GM21381 (cell line): ENCODE measurements around the gene MPDZ.

Experiments used
- ATAC-seq: cut with Tn5 transposase; IDR thresholded peaks from one replicate; pipeline ENCODE4 v1.9.1; 2021; ENCODE audit warnings: mild to moderate bottlenecking, moderate library complexity; ENCODE audit not compliant: unreplicated experiment

Gene MPDZ, protein sequence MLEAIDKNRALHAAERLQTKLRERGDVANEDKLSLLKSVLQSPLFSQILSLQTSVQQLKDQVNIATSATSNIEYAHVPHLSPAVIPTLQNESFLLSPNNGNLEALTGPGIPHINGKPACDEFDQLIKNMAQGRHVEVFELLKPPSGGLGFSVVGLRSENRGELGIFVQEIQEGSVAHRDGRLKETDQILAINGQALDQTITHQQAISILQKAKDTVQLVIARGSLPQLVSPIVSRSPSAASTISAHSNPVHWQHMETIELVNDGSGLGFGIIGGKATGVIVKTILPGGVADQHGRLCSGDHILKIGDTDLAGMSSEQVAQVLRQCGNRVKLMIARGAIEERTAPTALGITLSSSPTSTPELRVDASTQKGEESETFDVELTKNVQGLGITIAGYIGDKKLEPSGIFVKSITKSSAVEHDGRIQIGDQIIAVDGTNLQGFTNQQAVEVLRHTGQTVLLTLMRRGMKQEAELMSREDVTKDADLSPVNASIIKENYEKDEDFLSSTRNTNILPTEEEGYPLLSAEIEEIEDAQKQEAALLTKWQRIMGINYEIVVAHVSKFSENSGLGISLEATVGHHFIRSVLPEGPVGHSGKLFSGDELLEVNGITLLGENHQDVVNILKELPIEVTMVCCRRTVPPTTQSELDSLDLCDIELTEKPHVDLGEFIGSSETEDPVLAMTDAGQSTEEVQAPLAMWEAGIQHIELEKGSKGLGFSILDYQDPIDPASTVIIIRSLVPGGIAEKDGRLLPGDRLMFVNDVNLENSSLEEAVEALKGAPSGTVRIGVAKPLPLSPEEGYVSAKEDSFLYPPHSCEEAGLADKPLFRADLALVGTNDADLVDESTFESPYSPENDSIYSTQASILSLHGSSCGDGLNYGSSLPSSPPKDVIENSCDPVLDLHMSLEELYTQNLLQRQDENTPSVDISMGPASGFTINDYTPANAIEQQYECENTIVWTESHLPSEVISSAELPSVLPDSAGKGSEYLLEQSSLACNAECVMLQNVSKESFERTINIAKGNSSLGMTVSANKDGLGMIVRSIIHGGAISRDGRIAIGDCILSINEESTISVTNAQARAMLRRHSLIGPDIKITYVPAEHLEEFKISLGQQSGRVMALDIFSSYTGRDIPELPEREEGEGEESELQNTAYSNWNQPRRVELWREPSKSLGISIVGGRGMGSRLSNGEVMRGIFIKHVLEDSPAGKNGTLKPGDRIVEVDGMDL (N-terminal part only)

GRCh38 chr9:13279284-13280141 is at the start of gene MPDZ:
TSS of gene MPDZ (minus strand) at chr9:13279692. CDS start at chr9:13250315, 29,377 bp downstream.
- no peak for ATAC-seq

DNA sequence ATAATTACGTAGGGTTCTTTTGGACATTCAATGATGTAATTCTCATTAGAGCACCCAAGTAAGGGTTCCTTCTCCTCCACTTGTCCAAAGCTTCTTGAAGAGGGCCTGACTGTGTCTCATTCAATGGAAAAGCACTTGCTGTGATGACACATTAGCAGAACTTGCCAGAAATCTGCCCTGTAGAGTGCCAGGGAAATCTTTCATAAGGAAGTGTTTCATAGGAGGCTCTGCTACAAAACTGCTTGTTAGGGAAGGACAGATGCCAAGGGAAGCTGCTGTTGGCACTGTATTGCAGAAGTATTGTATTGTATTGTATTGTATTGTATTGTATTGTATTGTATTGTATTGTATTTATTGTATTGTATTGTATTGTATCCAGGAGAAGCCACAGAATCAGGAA is 45.5 kb upstream of the MPDZ start:
- no peak for ATAC-seq

GRCh38 chr9:13322828-13323550 is 43.5 kb upstream of the MPDZ start:
- no peak for ATAC-seq

- ATAC-seq: no peak
Measured at GRCh38 chr9:13318027-13318426, 38.5 kb upstream of the MPDZ start.

- no peak for ATAC-seq
Measured at GRCh38 chr9:13296972-13297371, 17.5 kb upstream of the MPDZ start.

GRCh38 chr9:13295556-13295955 is 16.1 kb upstream of the MPDZ start:
- ATAC-seq: no peak

DNA sequence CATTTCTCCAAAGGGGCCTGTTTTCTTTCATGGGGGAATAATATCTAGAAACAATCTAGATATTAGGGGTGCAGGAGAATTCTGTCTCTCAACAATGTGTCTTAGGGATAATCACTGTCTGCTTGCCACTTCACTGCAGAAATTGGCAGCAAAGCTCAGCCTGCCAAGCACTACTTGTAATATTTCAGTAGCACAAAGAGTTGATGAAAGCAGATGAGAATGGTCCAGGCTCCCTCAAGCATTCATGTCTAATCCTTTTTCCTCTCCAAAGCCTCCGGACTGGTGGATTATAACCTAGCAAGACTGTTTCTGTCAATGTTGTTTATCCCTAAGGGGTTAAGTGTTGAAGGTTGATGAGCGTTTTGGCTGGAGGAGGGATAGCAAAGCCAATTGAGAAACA is 13.3 kb upstream of the MPDZ start:
- ATAC-seq: no peak

GRCh38 chr9:13292158-13292557 is 12.7 kb upstream of the MPDZ start:
- no peak for ATAC-seq

DNA sequence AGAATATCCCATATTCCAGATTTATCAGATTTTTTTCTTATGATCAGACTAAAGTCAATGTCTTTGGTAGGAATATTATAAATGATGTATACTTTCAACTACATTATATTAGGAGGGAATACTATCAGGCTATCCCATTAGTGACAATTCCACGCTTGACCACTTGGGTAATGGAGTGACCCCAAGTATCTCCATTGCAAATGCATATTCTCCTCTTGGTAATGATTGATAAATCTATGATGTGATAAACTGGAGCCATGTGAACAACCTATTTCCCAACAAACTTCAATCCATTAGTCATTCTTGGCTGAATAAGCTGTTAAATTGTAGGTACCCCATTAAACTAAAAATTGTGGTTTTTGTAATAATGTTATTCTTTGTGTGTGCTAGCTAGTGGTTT is 12.2 kb upstream of the MPDZ start:
- no peak for ATAC-seq

- no peak for ATAC-seq
Measured at GRCh38 chr9:13284011-13284410, 4.5 kb upstream of the MPDZ start.

GRCh38 chr9:13282998-13283397 is 3.5 kb upstream of the MPDZ start:
- no peak for ATAC-seq

DNA sequence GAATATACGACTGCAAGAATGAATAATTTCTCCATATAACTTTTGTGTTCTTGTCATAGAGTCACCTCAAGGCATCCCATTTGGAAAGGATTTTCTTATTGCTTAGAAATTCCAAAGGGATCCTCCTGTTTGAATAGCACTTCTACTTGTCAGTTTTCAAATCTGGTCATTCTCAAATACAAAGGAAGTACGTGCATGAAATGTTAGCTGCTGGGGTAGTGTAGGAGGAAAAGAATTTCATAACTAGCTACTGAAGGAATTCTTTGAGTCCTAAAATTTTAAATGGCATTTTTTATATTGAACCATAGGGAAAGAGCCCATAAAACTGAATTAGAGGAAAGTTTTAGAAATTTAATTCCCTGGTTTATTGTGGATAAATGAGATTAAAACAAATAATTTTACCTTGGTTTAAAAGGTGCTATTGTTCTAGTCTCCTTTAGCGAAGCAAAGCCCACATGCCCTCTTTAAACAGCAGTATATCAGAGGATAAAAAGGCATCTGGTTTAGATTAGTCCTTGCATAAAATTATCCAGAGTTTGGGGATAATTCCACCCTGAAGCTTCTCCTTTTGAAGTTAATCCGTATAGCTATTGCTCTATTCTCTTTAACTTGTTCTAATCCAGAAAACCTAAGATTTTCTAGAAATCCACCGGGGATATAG is 2.0 kb upstream of the MPDZ start:
- no peak for ATAC-seq

- no peak for ATAC-seq
Measured at GRCh38 chr9:13278368-13279246, 885 bp downstream of the MPDZ start.

DNA sequence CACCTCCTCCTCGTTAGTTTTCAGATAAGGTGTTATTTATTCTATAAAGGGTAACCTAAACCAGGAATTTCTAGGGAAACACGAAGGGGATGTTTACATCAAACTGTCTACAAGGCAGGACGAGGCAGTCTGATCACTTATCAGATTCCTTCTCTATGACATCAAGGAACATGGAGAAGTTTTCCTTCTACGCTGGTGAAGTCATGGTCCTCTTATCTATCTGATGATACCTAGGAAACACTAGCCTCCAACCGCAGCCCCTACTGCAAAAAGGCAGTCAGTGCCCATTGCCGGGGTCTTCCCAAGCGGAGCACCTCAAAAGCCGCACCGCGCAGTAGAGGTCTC is 1.5 kb downstream of the MPDZ start:
- ATAC-seq: no peak

- no peak for ATAC-seq
Measured at GRCh38 chr9:13274886-13275641, 4.4 kb downstream of the MPDZ start.

DNA sequence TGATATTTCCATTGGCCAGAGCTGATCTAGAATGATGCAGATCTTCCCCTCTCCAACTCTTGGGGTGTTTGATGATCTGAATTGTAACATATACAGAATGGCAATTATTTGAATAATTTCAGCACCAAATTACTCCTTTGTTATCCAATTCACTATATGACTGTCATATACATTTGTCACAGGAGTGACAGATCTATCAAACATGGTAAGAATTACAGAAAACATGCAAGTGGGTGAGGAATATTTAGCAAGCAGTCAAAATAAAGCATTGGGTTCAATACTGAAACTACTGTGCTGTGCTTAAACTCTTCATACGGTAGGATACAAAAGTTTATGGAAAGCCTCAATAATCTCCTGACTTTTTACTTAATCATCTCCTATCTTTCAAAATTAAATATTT is 8.8 kb downstream of the MPDZ start:
- ATAC-seq: no peak

DNA sequence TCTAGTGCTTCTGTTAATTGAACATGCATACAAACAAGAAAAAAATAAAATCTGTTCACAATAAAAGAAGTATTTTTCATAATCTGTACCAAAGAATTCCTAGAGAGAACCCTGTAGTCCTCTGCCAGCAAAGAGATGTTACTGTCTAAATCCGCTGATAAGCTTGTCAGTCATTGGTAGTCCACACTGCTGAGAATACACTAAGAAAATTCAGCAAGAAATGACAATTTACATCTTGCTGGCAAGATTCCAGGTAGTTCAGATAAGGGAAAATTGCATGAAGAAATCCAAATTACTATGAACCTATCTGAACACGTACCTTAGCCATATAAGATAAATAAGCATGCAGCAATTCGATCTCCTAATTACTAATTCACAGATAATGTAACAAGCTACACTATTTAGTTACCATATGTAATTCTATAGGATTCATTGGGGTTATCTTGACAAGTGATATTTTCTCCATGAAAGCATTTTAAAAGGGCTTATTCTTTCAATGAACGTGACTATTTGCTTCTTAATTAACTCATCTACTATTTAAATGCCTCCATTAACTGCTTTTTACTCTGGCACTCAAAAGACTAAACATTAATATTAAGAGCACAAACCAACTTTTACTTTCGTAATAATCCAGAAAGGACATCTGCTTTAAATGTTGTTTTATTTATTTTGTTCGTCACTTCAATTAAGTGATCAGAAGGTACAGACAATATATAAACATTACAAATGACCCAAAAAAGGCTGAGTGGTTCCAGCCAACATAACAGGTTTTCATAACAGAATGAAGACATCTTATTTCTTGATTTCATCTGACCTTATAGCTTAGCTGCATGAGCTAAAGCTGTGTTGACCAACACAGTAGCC is 9.7 kb downstream of the MPDZ start:
- no peak for ATAC-seq
